Measurements from ENCODE around the gene SLC26A1.

DNA sequence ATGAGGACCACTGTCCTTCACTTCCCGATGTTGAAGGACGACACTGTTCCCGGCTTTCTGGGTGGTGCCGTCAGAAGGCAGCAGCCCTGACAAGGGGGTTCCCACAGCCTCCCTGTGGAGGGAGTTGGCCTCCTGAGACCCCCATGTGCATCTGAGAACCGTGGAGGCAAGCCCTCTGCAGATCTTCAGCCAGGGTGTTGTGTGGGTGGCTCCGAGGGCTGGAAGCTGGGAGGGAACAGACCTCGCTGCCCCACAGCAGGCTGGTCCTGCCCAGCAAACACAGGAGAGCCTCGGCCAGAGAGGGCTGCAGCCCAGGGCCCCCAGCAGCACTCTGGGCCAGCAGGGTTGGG, 36.0 kb downstream of the SLC26A1 start:
- TF ChIP-seq, protein P1, sequence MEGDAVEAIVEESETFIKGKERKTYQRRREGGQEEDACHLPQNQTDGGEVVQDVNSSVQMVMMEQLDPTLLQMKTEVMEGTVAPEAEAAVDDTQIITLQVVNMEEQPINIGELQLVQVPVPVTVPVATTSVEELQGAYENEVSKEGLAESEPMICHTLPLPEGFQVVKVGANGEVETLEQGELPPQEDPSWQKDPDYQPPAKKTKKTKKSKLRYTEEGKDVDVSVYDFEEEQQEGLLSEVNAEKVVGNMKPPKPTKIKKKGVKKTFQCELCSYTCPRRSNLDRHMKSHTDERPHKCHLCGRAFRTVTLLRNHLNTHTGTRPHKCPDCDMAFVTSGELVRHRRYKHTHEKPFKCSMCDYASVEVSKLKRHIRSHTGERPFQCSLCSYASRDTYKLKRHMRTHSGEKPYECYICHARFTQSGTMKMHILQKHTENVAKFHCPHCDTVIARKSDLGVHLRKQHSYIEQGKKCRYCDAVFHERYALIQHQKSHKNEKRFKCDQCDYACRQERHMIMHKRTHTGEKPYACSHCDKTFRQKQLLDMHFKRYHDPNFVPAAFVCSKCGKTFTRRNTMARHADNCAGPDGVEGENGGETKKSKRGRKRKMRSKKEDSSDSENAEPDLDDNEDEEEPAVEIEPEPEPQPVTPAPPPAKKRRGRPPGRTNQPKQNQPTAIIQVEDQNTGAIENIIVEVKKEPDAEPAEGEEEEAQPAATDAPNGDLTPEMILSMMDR (IDR thresholded peaks at IDR 0.05; ENCODE audit: low read length), result no peak
- no peak for TF ChIP-seq EZH2 (optimal IDR thresholded peaks at IDR 0.05; ENCODE audit: low read depth, low read length)

Measured in MM.1S (cell line).